ENCODE results near the gene BMAL1.

GRCh38 chr11:13368041-13368446 lies 90.5 kb downstream of the BMAL1 start:
- no peak for TF ChIP-seq EZH2 (IDR thresholded peaks at IDR 0.05; ENCODE audit: borderline replicate concordance, low read depth, low read length, severe bottlenecking)
- TF ChIP-seq CTCF (IDR thresholded peaks at IDR 0.05; ENCODE audit: borderline replicate concordance, extremely low read depth, low read length, poor library complexity, severe bottlenecking), result no peak

Data from DND-41 (cell line).